Upper lobe of left lung (tissue), 4 donors: ENCODE results near the gene BOC.

Source experiments
- EP300 ChIP-seq, 4 donors: sonication (generic); formaldehyde crosslinking; IDR thresholded peaks; one replicate each; pipeline ENCODE4 v1.5.1; 2017; ENCODE audit warnings: antibody characterized with exemption in 4 of 4, control low read depth in 2 of 4
- POLR2A ChIP-seq, 4 donors: fragments of 450-650 bp; IDR thresholded peaks; one replicate each; pipeline ENCODE4 v1.5.1; 2016 to 2017; ENCODE audit warnings: antibody characterized with exemption in 4 of 4, mild to moderate bottlenecking in 2 of 4
- POLR2AphosphoS5 ChIP-seq, 2 donors: sonication (generic); formaldehyde crosslinking; IDR thresholded peaks; one replicate each; pipeline ENCODE4 v1.5.1; 2017; ENCODE audit warnings: antibody characterized with exemption in 2 of 2
- TF ChIP-seq, protein P1 (sequence below), 6 experiments: fragments of 450-650 bp in 4 of 6; fragments of 200-600 bp in 2 of 6; sonication (generic) in 2 of 6; IDR thresholded peaks; one replicate each; pipeline ENCODE4 v1.5.1; 2016 to 2019; ENCODE audit warnings: antibody characterized with exemption in 6 of 6

DNA sequence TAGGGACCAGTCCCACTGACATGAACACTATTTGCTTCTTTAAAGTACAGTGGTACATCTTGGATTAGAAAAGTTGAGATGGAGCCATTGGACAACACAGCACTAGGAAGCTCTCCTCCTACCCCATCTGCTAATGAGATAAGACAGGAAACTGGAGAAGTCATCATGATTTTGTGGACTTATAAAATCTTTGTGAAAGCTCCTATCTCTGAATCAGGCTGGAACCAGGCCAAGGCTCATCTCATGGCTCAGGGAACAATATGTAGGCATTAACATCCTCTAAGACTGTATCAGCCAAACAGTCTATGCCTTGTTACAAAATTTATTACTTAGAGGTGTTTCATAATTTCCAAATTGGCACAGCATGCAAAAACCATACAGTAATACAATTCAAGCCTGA lies 84.1 kb downstream of the BOC start:
- TF ChIP-seq, protein P1, sequence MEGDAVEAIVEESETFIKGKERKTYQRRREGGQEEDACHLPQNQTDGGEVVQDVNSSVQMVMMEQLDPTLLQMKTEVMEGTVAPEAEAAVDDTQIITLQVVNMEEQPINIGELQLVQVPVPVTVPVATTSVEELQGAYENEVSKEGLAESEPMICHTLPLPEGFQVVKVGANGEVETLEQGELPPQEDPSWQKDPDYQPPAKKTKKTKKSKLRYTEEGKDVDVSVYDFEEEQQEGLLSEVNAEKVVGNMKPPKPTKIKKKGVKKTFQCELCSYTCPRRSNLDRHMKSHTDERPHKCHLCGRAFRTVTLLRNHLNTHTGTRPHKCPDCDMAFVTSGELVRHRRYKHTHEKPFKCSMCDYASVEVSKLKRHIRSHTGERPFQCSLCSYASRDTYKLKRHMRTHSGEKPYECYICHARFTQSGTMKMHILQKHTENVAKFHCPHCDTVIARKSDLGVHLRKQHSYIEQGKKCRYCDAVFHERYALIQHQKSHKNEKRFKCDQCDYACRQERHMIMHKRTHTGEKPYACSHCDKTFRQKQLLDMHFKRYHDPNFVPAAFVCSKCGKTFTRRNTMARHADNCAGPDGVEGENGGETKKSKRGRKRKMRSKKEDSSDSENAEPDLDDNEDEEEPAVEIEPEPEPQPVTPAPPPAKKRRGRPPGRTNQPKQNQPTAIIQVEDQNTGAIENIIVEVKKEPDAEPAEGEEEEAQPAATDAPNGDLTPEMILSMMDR (IDR thresholded peaks at IDR 0.05): no peak
- no peak for TF ChIP-seq POLR2AphosphoS5 (IDR thresholded peaks at IDR 0.05)
- TF ChIP-seq POLR2A (IDR thresholded peaks at IDR 0.05): no peak
- TF ChIP-seq EP300 (IDR thresholded peaks at IDR 0.05): no peak
